Left kidney (tissue), 2 donors: ENCODE measurements around the gene CASZ1. TPM values are rescaled to one million over a fixed set of nuclear protein-coding genes. Genes with fewer than 3 reads are reported as not detected.
A peak's percentile ranks its signal among the peaks of the same experiment; 100 is the strongest.

Experiments
- DNase-seq: peaks from one replicate; pipeline ENCODE4 v3.0.0-alpha.2; 2013
- polyA plus RNA-seq: library from polyadenylated mRNA; unstranded; fragments of 120-200 nt; gene quantifications from one replicate; pipeline ENCODE4 v1.2.1, GENCODE V29; 2013; ENCODE audit not compliant: insufficient read length

CASZ1 gene
- polyA plus RNA-seq, 1 donor = 18.0 TPM

DNA sequence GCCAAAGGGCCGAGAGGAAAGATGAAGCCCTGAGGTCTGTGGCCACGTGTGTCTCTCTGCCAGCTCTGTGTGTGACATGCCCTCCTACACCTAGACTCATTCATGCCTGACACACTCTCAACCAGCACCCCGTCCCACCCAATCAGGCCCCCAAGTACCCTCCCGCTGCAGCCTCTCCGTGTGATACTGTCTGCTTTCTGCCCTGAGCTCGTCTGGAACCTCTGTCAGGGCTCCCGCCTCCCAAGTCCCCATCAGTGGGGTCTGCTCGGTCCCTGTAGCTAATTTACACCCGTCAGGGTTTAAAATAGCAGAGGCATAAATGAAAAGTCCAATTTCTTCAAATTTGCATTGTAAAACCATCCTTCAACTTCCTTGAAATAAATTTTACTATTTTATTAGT is 20.7 kb downstream of the CASZ1 start:
- DNase-seq = no peak

DNA sequence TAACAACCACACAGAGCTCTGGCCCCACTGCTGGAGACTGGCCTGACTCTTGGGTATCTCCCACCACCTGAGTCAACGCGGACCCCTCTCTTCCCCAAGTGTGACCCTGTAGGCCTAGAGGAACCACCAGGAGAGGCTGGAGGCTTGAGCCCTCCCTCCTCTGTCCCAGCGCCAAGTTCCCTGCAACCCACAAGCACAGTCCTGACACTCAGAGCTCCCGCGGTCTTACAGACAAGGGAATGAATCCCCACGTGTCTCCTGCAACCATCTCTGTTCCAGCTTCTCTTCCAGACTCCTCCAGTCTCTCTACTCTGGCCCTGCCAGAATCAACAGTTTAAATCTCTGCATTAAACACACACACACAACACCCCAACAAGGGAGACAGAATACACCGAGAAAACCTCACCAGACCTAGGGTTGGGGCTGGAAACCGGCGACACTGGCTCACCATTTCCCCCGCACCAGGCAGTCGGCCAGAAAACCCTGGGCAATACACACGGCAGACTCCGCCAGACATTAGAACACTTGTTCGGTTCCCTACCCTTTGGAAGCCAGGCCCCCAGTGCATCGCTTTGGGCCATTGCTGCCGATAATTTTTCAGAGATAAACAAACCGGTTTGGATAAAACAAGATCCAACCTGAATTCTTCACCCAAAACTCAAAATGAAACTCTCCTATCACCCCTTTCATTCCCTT is 21.7 kb downstream of the CASZ1 start:
- DNase-seq = no peak

DNA sequence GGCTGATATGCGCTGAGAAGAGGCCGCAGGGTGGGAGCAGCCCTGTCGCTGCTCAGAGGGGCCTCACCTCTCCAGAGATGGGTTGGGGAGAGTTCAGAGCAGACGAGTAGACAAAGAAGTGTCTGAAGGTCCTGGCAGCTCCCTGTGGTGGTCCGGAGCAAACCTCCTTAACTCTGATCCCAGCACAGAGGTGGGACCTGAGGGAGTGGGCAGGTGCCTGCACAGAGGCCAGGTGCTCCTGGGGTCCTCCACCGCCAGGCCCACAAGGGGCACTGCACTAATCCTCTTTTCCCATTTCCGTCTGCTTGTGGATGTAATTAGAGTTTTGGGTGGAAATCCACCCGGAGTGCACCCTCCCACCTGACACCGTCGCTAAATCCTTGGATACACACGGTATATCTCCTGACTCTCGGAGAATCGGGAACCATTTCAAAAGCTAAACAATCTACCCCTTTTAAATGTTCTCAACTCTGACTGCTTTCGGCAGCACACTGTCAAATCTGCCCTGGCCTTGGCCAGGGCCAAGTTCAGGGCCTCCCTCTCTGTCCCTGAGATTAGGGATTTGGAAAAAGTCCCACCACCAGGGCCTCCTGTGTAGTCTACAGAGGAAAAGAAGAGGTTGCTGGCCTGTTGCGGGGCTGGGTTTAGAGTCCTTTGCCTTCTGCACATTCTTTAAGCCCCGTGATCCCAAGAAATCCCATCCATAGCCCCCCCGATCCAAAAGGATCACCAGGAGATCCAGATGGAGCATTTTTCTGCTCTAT is 22.4 kb downstream of the CASZ1 start:
- DNase-seq = no peak

DNA sequence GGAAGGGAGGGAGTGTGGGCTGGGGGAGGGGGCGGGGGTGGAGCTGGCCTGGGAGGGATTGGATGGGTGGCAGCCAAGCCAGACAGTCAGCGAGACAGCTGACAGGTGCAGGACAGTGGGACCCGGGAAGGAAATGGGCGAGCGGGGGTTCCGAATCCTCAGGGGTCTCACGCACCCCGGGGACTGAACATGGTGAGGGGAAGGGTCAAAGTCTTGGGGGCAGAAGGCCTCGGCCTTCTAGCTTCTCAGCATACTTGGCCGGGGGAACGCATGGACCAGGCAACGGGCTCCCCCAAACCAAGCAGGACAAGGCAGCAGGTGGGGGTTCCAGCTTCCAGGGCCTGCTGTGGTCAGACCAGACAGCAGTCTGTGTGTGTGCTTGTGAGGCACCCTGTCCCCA is 23.1 kb downstream of the CASZ1 start:
- DNase-seq = no peak

DNA sequence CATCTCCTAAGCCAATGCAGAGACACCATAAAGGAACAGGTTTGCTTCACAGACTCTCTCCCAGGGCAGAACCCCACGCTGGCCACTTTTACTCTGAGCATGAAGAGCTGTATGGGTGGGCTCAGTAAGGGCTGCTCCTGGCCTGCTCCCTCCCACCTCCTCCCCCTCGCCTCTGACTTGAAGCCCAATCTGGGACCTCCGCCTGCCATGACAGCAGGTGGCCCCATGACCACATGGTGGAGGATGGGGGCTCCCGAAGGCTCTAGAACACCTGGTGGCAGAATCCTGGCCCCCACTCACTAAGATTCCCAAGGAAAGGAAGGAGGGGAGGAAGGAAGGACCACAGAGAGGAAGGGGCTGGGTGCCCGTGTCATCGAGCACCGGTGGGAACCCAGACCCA is 23.7 kb downstream of the CASZ1 start:
- DNase-seq = no peak

- no peak for DNase-seq
These were observed 24.7 kb downstream of the CASZ1 start for GRCh38 chr1:10771789-10772188.

- DNase-seq = no peak
These were observed 27.9 kb downstream of the CASZ1 start for GRCh38 chr1:10768552-10768951.

DNA sequence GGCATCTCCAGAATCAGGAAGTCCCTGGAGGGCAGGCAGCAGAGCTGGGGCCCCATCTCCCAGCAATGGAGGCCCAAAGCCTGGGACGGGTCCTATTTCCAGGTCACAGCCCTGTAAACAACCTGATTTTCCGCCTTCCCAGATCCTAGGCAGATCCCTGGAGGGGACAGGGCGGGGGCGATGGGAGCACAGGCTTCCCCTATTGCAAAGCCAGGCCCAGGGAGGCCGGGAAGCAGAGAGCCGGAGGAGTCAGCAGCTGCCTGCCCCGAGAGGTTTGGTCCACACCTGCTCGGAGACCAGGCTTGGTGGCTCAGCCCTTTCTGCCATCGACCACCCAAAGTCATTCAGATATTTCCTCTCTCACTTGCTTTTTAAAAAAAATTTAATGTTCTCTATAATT is 29.2 kb downstream of the CASZ1 start:
- no peak for DNase-seq

DNA sequence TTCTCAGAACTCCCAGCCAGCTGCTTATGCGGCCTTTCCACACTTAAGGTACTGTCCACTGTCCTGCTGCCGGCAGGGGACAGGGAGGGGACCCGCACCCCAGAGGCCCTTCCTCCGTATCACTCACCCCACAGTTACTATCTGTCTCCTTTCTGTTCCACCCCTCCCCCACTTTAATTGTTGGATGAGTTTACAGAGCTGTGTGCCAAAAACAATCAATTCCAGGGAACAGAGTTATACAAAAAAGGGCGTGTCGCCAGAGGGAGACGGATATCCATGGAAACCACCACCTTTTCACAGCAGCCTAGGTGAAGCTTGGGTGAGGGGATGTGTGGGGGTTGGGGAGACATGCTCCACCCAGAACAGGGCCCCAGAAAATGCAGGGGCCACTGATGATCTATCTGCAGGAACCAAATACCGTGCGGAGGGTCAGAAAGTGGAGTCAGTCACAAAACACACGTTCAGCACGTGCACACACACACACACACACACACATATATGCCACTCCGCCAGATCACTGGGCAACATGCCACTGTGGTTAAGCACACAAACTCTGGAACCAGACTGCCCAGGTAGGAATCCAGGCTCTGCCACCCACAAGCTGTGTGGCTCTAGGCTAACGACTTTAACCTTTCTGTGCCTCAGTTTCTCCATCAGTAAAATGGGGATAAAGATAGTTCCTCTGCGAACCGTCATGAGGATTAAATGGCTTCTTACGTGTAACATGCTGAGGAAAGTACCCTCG is 30.5 kb downstream of the CASZ1 start:
- no peak for DNase-seq

DNA sequence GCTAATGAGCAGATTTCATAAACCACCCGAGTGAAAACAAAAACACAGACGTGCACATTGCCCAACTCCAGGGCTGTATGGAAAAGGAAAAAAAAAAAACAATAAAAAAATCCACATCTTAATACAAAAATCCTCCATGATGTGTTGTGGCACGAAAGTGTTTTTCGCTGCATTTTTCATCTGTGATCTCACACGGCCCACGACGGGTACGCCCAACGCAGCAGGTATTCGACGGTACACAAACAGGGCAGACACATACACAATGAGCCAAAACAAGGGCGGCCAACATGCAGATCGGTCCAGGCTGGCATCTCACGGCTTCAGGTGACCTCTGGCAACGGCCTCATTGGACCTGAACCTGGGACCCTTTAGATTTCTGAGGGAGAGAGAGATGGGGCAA is 31.1 kb downstream of the CASZ1 start:
- DNase-seq = no peak

GRCh38 chr1:10764296-10764798 is 32.1 kb downstream of the CASZ1 start:
- no peak for DNase-seq

GRCh38 chr1:10762875-10763274 is 33.6 kb downstream of the CASZ1 start:
- DNase-seq = no peak

DNA sequence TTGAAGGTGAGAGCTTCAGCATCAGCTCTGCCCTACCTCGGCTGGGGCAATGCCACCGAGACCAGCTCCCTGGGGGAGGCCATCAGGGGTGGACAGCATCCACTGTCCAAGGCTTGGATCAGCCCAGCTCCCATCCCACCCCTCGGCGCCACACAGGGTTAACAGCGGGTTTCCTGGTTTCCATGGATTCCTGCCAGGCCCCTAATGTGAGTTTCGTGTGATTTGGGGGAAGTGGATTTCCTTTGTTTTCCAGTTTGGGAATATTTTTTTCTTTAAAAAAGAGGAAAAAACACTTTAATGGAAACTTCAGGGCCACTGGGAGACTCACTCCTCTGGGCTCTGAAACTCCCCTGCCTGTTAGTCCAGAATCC is 34.3 kb downstream of the CASZ1 start:
- DNase-seq = no peak

GRCh38 chr1:10761503-10762152 is 34.8 kb downstream of the CASZ1 start:
- no peak for DNase-seq

DNA sequence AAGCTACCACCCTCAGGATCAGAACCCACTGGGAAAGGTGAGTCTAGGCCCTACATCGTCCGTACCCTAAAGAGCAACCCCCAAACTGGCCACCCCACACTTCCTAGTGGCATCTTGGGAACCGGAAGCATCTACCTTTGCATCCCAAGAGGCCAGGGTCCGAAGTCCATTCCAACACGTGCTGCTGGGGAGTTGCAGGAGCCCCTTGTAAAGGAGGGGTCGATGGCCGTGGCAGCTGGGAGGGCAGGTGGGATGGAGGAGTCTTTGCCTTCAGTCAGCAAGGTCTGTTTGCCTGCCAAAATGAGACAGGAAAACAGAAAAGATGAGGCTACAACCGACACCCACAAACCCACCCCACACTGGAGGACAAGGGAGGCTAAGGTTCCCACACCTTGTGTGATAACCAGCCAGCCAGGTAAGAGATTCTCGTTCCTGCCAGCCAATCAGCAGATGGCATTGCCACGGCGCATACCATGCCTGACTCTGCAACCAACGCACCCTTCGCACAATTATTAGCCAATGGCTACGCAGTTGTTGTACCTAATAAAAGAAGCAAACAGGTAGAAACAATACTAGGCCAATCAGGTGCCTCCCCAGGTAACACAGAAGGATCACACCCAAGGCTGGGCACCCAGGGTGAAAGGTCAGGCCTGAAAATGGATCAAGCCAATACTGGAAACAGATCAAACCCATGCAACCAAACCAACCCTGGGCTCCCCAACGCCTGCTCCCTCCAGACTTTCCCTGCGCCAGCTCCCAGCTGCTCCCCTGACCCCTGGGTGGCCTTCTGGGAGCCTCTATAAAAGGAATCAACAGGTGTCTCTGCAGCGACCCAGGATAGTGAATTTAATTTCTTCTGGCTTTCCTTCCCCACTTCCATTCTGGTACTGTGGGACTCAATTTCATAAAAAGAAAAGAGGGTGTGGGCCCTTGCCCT is 35.6 kb downstream of the CASZ1 start:
- DNase-seq = no peak

DNA sequence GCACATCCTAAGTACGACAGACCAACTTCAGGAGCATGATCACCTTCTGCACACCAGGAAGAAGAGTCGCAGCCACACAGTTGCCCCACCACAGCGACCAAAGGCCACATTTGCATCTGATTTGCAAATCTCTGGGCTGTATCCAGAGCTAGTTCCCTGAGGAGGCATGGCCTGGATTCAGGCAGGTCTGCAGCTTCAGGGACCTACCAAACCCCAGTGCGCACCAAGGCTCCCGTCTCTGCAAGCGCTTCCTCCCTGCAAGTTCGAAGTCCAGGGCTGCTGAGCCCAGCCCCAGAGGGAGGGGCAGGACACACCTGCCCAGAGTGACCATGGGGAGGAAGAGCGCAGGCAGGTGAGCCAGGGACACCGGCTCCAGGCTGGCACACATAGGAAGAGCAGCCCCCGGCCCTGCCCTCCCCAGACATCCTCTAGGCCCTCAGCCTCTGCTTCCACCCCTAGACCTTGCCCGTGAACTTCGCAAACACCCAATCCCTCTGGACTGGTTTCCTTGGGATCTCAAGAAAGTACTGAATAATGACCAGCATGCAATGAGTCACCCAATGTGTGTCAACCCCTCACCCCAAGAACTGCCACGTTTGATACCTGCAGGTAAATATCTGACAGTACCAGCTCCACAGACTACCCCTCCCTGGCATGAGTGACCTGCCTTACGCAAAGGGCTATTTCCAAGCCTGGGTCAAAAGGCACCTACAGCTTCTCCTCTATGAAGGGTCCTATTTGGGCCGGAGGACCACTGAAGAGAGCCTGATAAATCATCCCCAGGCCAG is 36.8 kb downstream of the CASZ1 start:
- DNase-seq = no peak

GRCh38 chr1:10756842-10757241 is 39.6 kb downstream of the CASZ1 start:
- DNase-seq = no peak

DNA sequence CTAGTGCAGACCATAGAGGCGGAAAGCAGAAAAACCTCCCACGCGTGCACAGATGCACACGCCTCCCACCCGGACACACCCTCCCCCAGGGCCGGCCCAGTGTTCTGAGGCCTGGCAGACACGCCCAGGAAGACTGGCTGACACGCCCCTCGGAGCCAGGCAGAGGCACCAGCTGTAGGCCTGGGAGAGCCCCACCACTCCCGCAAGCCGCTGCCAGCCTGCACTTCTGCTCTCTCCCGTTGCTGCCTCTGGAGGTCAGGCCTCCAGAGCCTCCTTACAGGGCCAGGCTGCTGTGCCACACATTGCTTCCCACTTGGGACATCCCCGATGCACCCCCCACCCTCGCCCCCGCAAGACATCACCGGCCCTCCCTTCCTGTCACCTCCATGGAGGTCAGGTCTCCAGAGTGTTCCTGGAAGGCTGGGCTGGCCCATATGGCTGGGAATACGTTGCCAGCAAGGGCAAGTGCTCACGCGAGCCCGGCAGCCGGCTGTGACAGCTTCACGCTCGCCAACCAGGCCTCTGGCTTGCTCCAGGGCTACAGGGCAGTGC is 40.4 kb downstream of the CASZ1 start:
- peak; percentile 65 for DNase-seq

GRCh38 chr1:10754568-10755329 is 41.7 kb downstream of the CASZ1 start:
- no peak for DNase-seq
